ENCODE results near the gene ZFYVE27.

Gene ZFYVE27

DNA sequence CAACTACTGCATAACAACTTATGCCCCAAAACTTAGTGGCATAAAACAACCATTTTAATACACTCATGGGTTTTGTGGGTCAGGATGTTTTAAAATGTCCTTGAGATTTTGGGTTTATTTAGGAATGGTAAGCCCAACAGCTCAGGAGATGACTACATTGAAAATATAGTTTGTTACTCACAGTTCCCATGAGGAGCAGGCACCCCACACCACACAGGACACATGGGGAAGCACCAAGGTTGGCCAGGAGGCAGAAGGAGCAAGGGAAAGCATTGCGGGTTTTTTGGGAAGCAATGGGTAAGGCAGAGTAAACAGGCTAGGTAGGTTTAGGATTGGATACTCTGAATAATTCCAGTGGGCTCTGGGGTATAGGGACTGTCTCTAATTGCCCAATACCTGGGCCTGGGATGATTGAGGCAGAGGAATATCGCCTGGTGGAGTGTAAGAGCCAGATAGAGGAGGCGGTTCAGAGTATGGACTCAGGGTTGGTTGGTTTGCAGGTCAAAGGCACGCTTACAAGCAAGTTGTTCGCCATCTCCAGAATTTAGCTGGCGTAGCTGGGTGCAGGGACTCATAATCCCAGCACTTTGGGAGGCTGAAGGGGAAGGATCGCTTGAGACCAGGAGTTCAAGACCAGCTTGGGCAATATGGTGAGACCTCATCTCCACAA lies 33.4 kb upstream of the ZFYVE27 start:
- H3K27ac ChIP-seq = no peak overlapping the region
- TF ChIP-seq, protein P1, sequence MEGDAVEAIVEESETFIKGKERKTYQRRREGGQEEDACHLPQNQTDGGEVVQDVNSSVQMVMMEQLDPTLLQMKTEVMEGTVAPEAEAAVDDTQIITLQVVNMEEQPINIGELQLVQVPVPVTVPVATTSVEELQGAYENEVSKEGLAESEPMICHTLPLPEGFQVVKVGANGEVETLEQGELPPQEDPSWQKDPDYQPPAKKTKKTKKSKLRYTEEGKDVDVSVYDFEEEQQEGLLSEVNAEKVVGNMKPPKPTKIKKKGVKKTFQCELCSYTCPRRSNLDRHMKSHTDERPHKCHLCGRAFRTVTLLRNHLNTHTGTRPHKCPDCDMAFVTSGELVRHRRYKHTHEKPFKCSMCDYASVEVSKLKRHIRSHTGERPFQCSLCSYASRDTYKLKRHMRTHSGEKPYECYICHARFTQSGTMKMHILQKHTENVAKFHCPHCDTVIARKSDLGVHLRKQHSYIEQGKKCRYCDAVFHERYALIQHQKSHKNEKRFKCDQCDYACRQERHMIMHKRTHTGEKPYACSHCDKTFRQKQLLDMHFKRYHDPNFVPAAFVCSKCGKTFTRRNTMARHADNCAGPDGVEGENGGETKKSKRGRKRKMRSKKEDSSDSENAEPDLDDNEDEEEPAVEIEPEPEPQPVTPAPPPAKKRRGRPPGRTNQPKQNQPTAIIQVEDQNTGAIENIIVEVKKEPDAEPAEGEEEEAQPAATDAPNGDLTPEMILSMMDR (conservative IDR thresholded peaks at IDR 0.05) = no peak
- no peak for TF ChIP-seq ZFX (IDR thresholded peaks at IDR 0.05)

DNA sequence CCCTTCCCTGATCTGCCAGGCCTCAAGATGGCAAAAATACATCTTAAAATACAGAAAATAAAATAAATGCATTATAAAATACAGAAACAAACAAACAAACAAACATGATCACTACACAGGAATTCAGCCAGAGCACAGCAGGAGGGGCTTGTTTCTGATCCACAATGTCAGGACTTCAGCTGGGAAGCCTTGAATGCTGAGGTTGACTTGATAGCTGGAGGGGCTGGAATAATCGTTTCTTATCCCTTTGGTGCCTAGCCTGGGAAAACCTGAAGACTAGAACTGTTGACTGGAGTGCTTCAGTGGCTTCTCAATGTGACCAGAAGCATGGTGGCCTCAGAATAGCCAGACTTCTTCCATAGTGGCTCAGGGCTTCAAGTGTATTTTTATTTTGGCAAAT lies 32.6 kb upstream of the ZFYVE27 start:
- TF ChIP-seq, protein P1 (conservative IDR thresholded peaks at IDR 0.05) = no peak
- TF ChIP-seq ZFX (IDR thresholded peaks at IDR 0.05) = no peak
- H3K27ac ChIP-seq = no peak overlapping the region

GRCh38 chr10:97705006-97705670 lies 31.8 kb upstream of the ZFYVE27 start:
- no peak for TF ChIP-seq ZFX (IDR thresholded peaks at IDR 0.05)
- TF ChIP-seq, protein P1 (conservative IDR thresholded peaks at IDR 0.05) = no peak
- no peak overlapping the region for H3K27ac ChIP-seq

DNA sequence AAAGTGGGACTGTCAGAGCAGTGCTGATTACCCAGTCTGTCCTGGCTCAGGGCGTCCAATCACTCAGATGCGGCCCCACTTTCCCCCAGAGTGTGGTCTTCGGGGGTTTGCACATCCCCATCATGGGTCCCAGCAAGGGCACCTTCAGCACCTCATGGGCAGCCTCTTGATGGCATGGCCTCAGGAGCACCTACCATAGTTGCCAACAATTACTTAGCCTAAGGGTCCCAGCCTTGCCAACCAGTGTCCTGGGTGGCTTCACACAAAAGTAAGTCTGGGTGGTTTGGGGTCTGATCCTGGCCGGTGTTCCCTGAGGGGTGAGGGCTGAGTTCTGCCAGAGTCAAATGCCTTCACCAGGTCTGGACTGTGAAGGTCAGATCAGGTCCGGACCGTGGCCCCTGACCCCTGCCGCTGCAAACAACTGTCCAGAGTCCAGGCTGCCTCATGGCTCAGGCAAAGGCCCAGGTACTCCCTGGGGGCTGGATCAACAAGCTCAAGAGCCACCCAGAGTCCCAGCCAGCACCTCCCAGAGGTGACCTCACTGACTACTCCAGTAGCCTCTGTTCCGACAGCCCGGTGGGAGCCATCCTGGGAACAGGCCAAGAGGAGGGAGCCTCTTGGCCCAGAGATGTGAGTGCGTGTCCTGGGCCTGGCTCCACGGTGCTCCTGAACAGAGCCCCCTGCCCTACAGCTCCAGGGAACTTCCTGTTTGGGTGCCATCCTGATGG lies 29.6 kb upstream of the ZFYVE27 start:
- TF ChIP-seq, protein P1 (conservative IDR thresholded peaks at IDR 0.05) = no peak
- no peak for TF ChIP-seq ZFX (IDR thresholded peaks at IDR 0.05)

GRCh38 chr10:97708167-97708566 lies 28.8 kb upstream of the ZFYVE27 start:
- TF ChIP-seq, protein P1 (conservative IDR thresholded peaks at IDR 0.05) = no peak
- TF ChIP-seq ZFX (IDR thresholded peaks at IDR 0.05) = no peak
- no peak overlapping the region for H3K27ac ChIP-seq

More for the DNA sequence above, 29.6 kb upstream of the ZFYVE27 start:
- no peak overlapping the region for H3K27ac ChIP-seq

DNA sequence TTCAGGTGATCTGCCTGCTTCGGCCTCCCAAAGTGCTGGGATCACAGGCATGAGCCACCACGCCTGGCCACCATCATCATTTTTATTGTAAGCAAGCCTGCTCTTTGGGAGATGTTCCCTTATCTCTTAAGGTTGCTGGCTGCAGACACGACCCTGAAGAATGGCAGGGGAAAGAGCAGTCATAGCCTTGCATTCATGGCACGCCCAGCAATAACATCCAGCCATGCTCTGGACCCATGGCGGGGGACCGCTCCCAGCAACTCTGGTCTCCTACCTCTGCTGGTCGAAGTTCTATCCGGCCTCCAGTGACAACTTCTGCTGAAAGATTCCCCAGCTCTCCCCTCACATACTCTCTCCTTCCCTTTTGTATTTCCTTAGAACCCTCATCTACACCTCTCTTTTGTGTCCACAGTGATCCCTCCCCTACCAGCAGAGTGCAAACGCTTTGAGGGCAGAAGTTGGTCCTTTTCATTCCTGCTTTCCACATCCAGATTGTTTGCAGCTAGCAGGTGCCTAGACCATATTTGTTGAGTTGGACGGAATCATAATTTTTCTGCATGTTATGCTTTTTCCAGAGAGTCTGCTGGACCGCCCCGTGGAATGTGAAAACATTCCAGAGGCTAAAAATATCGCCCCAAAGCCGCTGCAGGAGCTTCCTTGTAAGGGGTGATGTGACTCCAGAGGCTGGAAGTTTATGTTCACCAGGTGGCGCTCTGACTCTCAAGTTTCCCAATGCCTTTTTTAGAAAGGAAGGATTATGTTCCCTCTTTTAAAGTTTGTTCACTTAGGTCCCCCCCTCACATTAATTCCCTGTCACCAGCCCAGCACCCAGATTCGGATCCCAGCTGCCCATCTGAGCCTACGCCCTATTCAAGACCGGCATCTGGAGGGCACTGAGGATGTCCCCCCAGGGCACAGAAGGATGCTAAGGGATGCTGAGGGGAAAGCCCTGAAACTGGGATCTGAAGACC lies 27.7 kb upstream of the ZFYVE27 start:
- TF ChIP-seq ZFX (IDR thresholded peaks at IDR 0.05) = no peak
- TF ChIP-seq, protein P1 (conservative IDR thresholded peaks at IDR 0.05) = peak; percentile 89
- no peak overlapping the region for H3K27ac ChIP-seq
